ENCODE measurements around the gene MACC1. TPM values are rescaled to one million over a fixed set of nuclear protein-coding genes. Genes with fewer than 3 reads are reported as not detected.

MACC1 gene
- total and polyA plus RNA-seq, 2 donors (not counting 3 experiments of a cell fraction or from before 2014, with no cell fraction given): not detected

DNA sequence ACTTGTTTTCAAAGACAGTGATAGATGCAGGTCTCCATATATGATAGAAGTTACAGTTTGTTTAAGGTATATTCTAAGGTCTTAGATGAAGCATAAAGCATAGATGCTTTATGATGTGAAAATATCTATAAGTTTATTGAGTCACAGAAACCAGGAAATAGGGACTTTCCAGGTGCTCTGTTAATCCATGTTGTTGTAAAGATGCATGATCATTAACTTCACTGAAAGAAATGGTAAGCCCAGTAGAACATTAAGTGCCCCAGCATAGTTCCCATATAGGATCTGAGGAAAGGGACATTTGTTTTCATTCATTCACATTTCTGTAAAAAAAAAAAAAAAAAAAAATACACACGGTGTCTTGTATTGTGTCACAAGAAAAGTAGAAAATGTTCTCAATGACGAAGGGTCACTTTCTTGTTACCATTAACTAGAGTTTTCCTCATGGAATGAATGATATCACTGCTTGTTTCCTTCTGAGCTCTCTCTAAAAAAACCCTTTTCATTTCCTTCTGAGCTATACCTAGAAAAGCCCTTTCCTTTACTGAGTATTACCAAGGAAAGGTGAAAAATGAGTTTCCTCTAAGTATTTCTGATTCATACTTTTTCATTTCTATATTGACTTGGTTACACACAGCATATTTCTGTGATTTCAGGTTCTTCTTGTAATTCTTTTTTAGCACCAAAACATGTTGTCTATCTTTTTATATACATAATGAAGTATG is 105.2 kb downstream of the MACC1 start:
- POLR2A ChIA-PET: no interaction called here
- H4K20me1 ChIP-seq (replicated peaks; ENCODE audit: control insufficient read depth, extremely low read depth, insufficient read depth, low read length): no peaks in the 10 kb centered on the region
- H3K79me2 ChIP-seq (ENCODE audit: control insufficient read depth, insufficient read depth, low read length): no peaks in the 10 kb centered on the region
- H3K4me3 ChIP-seq (replicated peaks in 1 of 3; ENCODE audit: insufficient read depth in 1 of 3, low read depth in 1 of 3, low read length in 3 of 3): no peak overlapping the region
- dilution Hi-C loops (cut with MboI; ENCODE audit: extremely low pct_ligation_motif_present, low sequenced_read_pairs) (no loop called here), intact Hi-C loops (cut with micrococcal nuclease) (no loop called here)
- no peaks in the 10 kb centered on the region for H3K4me1 ChIP-seq (ENCODE audit: control insufficient read depth, extremely low read depth, insufficient read depth, low read length)
- BruUV-seq (replicated peaks): no TSS peak
- no peak for FAIRE-seq
- H3K4me2 ChIP-seq (ENCODE audit: insufficient read depth, low read length): no peak overlapping the region
- H3K27me3 ChIP-seq (ENCODE audit: control insufficient read depth in 2 of 2, insufficient read depth in 2 of 2, low read length in 2 of 2): peaks cover 0 to 2% of the 10 kb centered on the region in 2 experiments
- H3K9me3 ChIP-seq (replicated peaks; ENCODE audit: control insufficient read depth, insufficient read depth, low read length): no peaks in the 10 kb centered on the region
- H2AFZ ChIP-seq (ENCODE audit: low read depth, low read length): no peak overlapping the region
- H3K27ac ChIP-seq (ENCODE audit: insufficient read depth, low read depth, low read length): no peak overlapping the region
- H3K9me1 ChIP-seq (replicated peaks; ENCODE audit: control insufficient read depth, extremely low read depth, insufficient read depth, low read length): no peaks in the 10 kb centered on the region
- CTCF ChIA-PET: interaction anchor here (1.0 kb wide), 1 partner anchor 358 kb away, joined by 3 read pairs; no protein-coding TSS in a partner anchor
- H3K36me3 ChIP-seq (ENCODE audit: control insufficient read depth in 2 of 2, extremely low read depth in 1 of 2, insufficient read depth in 2 of 2, low read length in 2 of 2): no peaks in the 10 kb centered on the region
- H3K9ac ChIP-seq (replicated peaks; ENCODE audit: extremely low read depth, insufficient read depth, low read length): no peak overlapping the region
- DNase-seq (ENCODE audit: low read depth, low spot score): no peak
- TF ChIP-seq GATA2 (IDR thresholded peaks at IDR 0.05; ENCODE audit: insufficient read depth, insufficient read length, low read depth, low read length) (no peak), JUN (IDR thresholded peaks at IDR 0.05; ENCODE audit: borderline replicate concordance, insufficient read depth, insufficient read length, low read depth) (no peak), CTCF (IDR thresholded peaks at IDR 0.05; ENCODE audit: extremely low read depth in 1 of 2, insufficient read depth in 1 of 2, low read depth in 1 of 2, low read length in 2 of 2) (no peak), MYC (IDR thresholded peaks at IDR 0.05; ENCODE audit: low read depth, low read length) (no peak), EZH2 (IDR thresholded peaks at IDR 0.05; ENCODE audit: borderline replicate concordance, low read depth, low read length, severe bottlenecking) (no peak), POLR2A (IDR thresholded peaks at IDR 0.05; ENCODE audit: low read depth, low read length) (no peak), FOS (IDR thresholded peaks at IDR 0.05; ENCODE audit: borderline replicate concordance, insufficient read depth, low read length) (no peak)
